GM12874 (cell line): ENCODE results near the gene RCN2.

Source experiments
- TF ChIP-seq, protein P1 (sequence below): IDR thresholded peaks from 2 replicates; pipeline ENCODE4 v1.5.1; 2011; ENCODE audit warnings: low read depth, mild to moderate bottlenecking, control low read depth, low read length, moderate library complexity; ENCODE audit not compliant: insufficient read depth

Gene RCN2

DNA sequence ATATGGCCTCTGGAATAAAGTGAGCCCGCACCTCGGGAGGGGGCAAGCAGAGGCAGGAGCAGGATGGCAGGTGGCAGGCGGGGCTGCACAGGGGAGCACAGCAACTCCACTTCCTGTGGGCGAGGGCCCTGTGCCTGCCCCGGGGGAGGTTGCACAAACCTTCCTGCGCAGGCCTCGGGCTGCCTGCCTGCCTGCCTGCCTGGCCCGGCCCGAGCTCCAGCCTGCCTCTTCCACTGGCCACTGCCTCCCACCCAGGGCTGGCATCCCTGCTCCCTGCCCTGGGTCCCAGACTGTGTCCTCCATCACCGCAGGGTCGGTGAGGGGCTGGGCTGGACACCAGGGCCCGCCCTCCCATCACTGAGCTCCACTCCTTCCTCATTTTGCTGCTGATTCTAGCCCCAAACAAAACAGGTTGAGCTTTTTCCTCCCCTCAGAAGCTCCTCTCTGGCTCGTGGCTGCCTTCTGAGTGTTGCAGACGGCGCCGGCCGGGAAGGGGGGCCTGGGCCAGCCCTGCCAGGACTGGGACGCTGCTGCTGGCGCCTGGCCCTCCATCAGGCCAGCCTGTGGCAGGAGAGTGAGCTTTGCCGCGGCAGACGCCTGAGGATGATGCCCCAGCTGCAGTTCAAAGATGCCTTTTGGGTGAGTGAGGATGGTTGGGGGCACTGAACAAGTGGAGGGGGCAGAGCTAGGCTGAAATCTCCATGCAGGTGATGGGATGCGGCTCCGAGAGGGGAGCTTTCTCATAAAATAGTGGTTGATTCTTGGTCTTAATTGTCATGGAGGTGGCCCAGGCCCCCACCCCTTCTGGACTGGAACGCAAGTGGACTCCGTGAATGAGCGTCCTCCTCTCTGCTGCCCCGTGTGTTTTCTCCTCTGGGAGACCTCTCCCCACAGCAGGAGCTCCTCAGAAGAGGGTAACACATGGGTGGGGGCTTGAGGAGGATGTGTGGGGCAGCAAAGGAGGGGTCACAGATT is 63.7 kb downstream of the RCN2 start, which contains the start of gene PSTPIP1:
TSS of gene PSTPIP1 (plus strand) at position 156 of the 975 bp plus-strand sequence. CDS start at position 604, 448 bp downstream.
- TF ChIP-seq, protein P1, sequence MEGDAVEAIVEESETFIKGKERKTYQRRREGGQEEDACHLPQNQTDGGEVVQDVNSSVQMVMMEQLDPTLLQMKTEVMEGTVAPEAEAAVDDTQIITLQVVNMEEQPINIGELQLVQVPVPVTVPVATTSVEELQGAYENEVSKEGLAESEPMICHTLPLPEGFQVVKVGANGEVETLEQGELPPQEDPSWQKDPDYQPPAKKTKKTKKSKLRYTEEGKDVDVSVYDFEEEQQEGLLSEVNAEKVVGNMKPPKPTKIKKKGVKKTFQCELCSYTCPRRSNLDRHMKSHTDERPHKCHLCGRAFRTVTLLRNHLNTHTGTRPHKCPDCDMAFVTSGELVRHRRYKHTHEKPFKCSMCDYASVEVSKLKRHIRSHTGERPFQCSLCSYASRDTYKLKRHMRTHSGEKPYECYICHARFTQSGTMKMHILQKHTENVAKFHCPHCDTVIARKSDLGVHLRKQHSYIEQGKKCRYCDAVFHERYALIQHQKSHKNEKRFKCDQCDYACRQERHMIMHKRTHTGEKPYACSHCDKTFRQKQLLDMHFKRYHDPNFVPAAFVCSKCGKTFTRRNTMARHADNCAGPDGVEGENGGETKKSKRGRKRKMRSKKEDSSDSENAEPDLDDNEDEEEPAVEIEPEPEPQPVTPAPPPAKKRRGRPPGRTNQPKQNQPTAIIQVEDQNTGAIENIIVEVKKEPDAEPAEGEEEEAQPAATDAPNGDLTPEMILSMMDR: no peak

DNA sequence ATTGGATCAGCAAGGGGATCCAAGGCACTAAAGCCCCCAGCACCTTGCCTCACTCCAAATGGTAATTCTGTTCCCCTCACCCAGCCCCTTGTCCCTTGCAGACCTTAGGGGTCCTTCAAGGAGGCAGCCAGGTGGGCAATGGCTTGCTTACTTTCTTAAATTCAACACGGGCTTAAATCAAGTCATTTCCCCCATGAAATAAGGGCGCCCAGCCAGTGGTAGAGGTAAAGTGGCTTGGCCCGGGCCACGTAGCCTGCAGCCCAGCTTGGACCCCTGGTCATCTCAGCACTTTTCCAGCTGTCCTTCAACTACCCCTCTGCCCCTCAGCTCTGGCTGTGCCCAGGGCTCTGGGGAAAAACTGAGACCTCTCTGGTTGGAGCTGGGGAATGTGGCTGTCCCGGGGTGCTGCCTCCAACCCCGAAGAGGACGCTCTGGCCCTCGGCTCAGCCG is 64.6 kb downstream of the RCN2 start:
- TF ChIP-seq, protein P1: no peak

DNA sequence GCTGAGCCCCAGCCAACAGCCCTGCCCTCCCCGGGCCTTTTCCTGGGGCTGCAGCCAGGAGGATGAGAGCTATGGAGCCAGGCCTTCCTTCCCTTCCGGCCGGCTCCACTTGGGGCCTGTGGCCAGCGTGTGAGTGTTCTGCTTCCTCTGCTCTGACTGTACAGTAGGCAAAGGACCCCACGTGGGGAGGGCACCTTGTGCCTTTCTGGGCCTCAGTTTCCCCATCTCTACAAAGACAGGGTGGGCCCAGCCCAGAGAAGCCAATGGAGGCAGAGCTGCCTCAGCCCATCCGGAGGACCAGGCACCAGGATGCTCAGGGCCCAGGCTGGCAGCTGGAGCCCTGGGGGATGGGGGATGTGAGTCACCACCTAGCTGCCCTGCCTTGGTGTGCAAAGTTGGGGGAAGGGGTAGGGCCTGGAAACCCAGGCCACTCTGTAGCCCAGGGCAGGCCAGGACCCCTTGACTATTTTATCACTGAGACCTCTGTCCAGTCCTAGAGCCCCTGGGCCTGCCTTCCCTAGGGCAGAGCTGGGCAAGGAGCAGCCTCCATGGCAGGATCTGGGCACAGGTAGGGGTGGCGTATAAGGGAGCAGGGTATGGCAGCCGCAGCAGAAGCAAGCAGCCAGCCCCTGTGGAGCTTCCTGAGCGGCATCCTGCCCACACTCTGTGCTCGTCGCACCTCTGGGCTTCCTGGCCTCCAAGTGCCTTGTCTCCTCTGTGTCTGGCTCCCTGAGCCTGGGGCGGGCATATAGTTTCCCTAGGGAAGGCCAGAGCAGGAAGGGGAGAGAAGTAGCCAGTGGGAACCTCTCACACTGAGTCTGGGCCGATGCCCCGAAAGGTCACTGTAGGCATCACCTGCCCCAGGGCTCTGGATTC is 65.2 kb downstream of the RCN2 start:
- TF ChIP-seq, protein P1: no peak

DNA sequence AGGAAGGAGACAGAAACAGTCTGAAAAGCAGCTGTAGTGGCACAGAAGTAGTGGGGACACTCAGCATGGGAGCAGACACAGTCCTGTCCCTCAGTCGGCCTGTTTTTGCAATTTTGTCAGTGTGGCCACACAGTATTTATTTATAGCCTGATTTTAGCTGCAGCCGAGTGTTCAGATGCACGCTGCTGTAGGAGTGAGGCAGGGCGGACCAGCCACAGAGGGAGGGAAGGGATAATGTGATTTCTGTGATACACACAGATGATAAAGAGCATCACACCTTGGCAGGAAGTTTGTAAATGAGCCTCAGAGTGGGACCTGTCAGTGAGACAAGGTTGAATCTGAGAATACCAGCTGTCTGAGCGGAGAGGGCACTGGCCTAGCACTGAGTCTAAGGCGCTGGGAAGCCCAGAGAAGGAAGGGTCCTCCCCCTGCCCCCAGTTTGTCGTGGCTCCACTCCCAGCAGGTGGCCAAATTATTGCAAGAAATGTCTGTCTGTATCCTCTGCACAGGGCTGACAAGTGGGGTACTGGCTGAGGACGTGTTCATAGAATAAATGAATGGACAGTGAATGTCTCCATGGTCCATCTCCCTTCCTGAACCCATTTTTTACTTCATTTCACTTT is 67.2 kb downstream of the RCN2 start:
- TF ChIP-seq, protein P1: no peak

DNA sequence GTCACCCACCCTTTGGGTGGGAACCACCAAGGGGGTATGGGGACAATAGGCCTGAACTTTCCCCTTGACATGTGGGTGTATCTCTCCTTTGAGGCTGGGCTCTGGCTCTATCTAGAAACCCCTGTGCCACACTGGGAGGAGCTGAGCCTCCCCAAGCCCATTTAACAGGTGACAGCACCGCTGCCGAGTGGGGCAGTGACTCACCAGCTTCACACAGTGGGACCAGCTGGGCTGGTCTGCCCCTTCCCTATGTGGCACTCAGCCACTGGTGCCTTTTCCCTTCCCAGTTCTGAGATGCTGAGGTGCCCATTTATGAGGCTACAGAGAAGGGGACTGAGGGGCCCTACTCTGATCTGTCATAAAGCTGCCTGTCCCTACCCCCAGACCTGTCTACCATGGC is 68.4 kb downstream of the RCN2 start:
- TF ChIP-seq, protein P1: no peak

DNA sequence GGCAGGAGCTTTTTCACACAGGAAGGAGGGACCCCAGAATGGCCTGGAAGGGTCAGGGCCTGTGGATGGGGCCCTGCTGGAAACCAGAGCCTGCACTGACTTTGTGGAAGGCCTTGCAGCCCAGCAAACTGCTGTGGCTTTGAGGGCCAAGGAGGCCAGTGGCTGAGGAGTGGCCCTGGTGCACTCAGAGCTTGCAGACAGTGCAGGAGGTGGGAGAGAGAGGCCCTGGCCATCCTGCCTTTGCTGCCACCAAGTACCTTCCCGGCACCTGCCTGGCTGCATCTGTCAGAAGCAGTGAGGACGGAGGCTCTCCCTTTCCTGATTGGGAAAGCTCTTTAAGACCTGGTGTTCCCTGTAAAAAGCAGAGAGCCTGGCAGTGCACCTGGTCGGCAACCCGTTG is 69.8 kb downstream of the RCN2 start:
- TF ChIP-seq, protein P1: no peak
